ENCODE results near the gene GPS2. TPM values are rescaled to one million over a fixed set of nuclear protein-coding genes. Genes with fewer than 3 reads are reported as not detected.

The GPS2 gene
- total RNA-seq, 1 donor from 2014 or later = 76.0 TPM

DNA sequence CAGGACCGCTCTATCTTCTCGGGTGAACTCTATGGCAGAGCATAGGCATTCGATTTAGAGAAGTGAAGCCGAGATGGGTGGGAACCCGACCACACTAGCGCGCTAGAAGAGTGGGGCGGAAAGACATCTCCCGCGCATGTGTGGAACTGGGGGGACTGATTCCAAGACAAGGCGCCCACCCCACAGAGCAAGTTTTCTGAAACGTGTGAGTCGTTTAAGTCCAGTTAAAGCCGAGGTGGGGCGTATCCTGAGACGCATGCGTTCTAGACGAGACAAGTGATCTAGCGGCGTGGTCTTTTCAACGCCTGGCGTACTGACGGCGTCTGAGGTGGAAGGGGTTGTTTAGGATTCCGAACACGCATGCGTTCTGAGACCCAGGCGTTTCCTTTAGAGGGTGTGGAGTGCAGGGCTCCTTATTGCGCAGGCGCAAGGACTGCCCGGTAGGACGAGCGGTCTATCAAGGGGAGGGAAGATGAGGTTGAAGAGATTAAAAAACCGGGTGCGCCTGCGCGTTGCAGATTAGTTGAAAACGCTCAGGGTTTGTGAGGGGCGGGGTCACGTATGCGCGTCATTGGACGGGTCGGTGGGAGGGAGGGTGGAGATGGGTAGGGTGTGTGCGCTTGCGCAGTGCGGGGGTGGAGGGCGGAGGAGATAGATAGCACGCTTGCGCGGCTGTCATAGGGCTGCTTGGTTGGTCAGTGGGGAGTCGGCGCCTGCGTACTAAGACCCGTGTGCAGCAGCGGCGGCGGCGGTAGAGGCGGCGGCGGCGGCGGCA is 8.1 kb downstream of the GPS2 start, which contains the start of gene EIF5A:
Gene EIF5A (plus strand): TSS at position 718 of the 775 bp plus-strand sequence. CDS start 2,008 bp downstream, outside the sequence.
- TF ChIP-seq, protein P1, sequence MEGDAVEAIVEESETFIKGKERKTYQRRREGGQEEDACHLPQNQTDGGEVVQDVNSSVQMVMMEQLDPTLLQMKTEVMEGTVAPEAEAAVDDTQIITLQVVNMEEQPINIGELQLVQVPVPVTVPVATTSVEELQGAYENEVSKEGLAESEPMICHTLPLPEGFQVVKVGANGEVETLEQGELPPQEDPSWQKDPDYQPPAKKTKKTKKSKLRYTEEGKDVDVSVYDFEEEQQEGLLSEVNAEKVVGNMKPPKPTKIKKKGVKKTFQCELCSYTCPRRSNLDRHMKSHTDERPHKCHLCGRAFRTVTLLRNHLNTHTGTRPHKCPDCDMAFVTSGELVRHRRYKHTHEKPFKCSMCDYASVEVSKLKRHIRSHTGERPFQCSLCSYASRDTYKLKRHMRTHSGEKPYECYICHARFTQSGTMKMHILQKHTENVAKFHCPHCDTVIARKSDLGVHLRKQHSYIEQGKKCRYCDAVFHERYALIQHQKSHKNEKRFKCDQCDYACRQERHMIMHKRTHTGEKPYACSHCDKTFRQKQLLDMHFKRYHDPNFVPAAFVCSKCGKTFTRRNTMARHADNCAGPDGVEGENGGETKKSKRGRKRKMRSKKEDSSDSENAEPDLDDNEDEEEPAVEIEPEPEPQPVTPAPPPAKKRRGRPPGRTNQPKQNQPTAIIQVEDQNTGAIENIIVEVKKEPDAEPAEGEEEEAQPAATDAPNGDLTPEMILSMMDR (IDR thresholded peaks at IDR 0.05; ENCODE audit: insufficient read depth, low read length, poor library complexity, severe bottlenecking) = no peak
- Histone ChIP-seq H3K4me3 (ENCODE audit: low read depth, low read length) (peak within 1 kb of the TSS; percentile 56), H3K36me3 (ENCODE audit: control insufficient read depth, insufficient read depth, low read length) (peaks cover 5% of the 10 kb centered on the region), H3K27me3 (ENCODE audit: control insufficient read depth, insufficient read depth, low read length) (no peaks in the 10 kb centered on the region)
- peak; percentile 99 for DNase-seq (ENCODE audit: low read depth)

DNA sequence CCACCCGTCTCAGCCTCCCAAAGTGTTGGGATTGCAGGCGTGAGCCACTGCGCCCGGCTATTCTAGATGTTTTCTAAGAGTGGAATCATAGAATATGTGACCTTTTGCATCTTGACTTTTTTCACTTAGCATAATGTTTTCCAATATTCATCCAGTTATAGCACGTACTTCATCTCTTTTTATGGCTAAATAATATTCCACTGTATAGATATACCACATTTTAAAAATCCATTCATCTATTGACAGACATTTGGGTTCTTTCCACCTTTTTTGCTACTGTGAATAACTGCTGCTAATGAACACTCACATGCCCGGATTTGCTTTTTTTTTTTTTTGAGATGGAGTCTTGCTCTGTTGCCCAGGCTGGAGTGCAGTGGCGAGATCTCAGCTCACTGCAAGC is 11.0 kb downstream of the GPS2 start:
- H3K36me3 ChIP-seq (ENCODE audit: control insufficient read depth, insufficient read depth, low read length) = no peaks in the 10 kb centered on the region
- no peak for DNase-seq (ENCODE audit: low read depth)
- H3K27me3 ChIP-seq (ENCODE audit: control insufficient read depth, insufficient read depth, low read length) = no peaks in the 10 kb centered on the region
- H3K4me3 ChIP-seq (ENCODE audit: low read depth, low read length) = no peak overlapping the region
- TF ChIP-seq, protein P1 (IDR thresholded peaks at IDR 0.05; ENCODE audit: insufficient read depth, low read length, poor library complexity, severe bottlenecking) = no peak

DNA sequence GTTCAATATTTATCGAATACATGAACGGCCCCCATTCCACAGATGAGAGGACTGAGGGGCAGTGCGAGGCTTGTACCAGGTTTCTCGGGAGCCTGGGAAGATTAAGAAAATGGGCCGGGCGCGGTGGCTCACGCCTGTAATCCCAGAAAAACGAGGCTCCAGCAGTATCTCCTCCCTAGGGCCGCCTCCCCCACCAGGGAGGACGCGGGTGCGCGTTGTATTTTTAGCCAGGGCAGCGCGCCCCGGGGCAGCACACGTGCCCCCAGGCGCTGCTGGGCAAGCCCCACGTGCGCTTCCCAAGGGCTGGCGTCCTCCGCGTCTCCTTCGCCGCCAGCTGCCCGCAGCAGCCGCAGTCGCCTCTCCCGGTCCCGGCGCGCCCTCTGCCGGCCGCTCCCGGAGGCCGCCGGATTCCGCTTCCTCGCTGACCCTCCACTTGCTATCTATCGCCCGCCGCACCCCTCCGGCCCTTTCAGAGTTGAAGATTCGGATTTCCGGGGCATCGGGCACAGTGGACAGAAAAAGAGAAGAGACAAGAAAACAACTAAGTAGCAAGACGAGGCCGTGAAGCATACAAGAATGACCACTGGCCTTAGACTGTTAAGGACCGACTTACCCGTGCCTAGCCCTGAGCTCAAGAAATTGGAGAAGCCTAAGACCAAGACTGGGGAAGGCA is 18.8 kb downstream of the GPS2 start:
- Histone ChIP-seq H3K27me3 (ENCODE audit: control insufficient read depth, insufficient read depth, low read length) (peaks cover 38% of the 10 kb centered on the region), H3K4me3 (ENCODE audit: low read depth, low read length) (no peak overlapping the region), H3K36me3 (ENCODE audit: control insufficient read depth, insufficient read depth, low read length) (no peaks in the 10 kb centered on the region)
- TF ChIP-seq, protein P1 (IDR thresholded peaks at IDR 0.05; ENCODE audit: insufficient read depth, low read length, poor library complexity, severe bottlenecking) = peak; percentile 70
- no peak for DNase-seq (ENCODE audit: low read depth)

DNA sequence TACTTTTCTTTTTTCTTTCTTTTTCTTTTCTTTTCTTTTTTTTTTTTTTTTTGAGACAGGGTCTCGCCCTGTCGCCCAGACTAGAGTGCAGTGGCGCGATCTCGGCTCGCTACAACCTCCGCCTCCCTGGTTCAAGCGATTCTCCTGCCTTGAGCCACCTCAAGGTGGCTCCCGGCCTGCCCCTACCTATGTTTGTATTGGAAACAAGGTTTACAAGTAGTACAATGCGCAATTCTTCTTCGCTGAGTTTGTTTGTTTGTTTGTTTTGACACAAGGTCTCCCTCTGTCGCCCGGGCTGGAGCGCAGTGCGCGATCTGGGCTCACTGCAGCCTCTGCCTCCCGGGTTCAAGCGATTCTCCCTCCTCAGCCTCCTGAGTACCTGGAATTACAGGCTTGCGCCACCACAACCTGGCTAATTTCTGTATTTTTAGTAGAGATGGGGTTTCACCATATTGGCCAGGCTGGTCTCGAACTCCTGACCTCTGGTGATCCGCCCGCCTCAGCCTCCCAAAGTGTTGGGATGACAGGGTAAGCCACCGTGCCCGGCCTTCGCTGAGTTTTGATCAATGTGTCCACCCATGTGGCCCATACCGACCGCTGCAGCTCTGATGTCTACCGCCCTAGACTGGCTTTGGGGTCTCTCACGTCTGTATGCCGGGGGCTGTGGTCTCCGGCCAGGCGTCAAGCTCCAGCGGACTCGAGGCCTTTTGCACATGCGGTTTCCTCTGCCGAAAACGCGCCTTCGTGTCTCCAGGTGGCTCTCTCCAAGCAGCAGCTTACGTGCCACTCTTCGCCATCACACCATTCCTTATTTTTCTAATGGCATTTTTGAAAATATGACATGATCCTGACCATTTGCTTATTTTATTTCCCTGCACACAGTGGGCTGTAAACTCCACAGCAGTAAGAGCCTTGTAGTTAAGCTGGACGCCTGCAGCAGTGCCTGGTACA is 19.7 kb downstream of the GPS2 start:
- H3K4me3 ChIP-seq (ENCODE audit: low read depth, low read length) = no peak overlapping the region

DNA sequence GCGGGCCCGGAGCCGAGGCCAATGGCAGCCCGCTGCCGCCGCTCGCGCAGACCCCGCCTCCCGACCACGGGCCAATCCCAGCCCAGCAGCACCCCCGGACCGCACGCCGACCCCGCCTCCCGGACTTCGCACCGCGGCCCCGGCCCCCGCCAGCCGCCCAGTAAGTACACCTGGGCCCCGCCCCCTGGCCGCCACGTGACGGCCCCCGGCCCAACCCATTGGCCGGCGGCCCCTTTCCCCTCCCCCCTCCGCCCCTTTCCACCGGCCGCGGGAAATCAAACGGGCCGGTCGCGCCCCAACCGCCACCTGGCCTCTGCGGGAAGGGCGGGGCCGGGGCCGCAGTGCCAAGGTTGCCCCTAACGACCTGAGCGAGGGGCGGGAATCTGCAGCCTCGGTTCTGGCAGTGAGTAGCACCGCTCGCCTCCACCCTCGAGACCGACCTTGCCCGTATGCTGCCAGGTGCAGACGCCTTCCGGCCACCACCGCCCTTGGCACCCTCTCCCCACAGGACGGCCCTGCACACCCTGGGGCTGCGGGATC is 20.5 kb downstream of the GPS2 start, which contains the start of gene YBX2:
Gene YBX2 (minus strand): TSS at position 26 of the 540 bp plus-strand sequence. CDS start 139 bp downstream, outside the sequence.
- peak within 1 kb of the TSS; percentile 22 for H3K4me3 ChIP-seq (ENCODE audit: low read depth, low read length)
- H3K36me3 ChIP-seq (ENCODE audit: control insufficient read depth, insufficient read depth, low read length) = no peaks in the 10 kb centered on the region
- H3K27me3 ChIP-seq (ENCODE audit: control insufficient read depth, insufficient read depth, low read length) = peaks cover 49% of the 10 kb centered on the region
- no peak for DNase-seq (ENCODE audit: low read depth)
- TF ChIP-seq, protein P1 (IDR thresholded peaks at IDR 0.05; ENCODE audit: insufficient read depth, low read length, poor library complexity, severe bottlenecking) = no peak

More for the DNA sequence above, 19.7 kb downstream of the GPS2 start:
- H3K36me3 ChIP-seq (ENCODE audit: control insufficient read depth, insufficient read depth, low read length) = no peaks in the 10 kb centered on the region
- no peak for DNase-seq (ENCODE audit: low read depth)
- TF ChIP-seq, protein P1 (IDR thresholded peaks at IDR 0.05; ENCODE audit: insufficient read depth, low read length, poor library complexity, severe bottlenecking) = peak; percentile 18
- H3K27me3 ChIP-seq (ENCODE audit: control insufficient read depth, insufficient read depth, low read length) = peaks cover 45% of the 10 kb centered on the region
